Measurements from ENCODE around the gene MYDGF.

Gene MYDGF

DNA sequence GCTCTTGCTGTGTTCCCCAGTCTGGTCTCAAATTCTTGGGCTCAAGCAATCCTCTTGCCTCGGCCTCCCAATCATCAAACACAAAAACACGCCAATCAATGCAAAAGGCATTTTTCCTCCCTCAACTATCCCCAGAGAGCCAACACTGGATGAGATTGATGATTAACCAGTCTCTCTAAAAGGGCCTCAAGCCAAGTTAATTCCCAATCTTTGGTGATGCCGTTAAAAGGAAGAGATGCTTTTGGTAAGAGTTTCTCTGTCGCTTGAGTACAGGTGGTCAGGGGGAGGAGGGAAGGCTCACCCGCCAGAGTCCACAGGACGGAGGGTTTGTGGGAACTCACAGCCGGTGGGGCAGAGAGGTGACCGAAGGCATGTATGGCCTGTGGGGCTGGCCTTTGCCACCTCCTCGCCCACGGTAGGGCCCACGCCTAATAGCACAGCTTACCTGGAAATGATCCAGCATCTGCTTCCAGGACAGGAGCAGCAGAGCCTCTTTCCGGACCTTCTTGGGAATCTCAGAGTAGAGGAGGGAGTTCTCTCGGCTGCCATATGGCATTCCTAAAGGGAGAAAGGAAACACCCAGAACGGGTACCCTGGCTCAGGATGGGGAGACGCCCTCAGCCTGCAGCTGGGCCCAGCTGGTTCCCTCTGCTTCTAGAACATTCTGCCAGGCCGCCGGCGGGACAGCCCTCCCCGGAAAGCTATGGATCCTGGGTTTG, 35.4 kb upstream of the MYDGF start:
- no peak for DNase-seq (ENCODE audit: extremely low read depth, low read depth)
- TF ChIP-seq, protein P1, sequence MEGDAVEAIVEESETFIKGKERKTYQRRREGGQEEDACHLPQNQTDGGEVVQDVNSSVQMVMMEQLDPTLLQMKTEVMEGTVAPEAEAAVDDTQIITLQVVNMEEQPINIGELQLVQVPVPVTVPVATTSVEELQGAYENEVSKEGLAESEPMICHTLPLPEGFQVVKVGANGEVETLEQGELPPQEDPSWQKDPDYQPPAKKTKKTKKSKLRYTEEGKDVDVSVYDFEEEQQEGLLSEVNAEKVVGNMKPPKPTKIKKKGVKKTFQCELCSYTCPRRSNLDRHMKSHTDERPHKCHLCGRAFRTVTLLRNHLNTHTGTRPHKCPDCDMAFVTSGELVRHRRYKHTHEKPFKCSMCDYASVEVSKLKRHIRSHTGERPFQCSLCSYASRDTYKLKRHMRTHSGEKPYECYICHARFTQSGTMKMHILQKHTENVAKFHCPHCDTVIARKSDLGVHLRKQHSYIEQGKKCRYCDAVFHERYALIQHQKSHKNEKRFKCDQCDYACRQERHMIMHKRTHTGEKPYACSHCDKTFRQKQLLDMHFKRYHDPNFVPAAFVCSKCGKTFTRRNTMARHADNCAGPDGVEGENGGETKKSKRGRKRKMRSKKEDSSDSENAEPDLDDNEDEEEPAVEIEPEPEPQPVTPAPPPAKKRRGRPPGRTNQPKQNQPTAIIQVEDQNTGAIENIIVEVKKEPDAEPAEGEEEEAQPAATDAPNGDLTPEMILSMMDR (IDR thresholded peaks at IDR 0.05; ENCODE audit: low read depth, low read length), result no peak

GRCh38 chr19:4704317-4704673, 34.2 kb upstream of the MYDGF start:
- no peak for DNase-seq (ENCODE audit: extremely low read depth, low read depth)

GRCh38 chr19:4703671-4704316, 33.7 kb upstream of the MYDGF start:
- DNase-seq (ENCODE audit: extremely low read depth, low read depth), result no peak
- TF ChIP-seq, protein P1 (IDR thresholded peaks at IDR 0.05; ENCODE audit: low read depth, low read length), result no peak

More at GRCh38 chr19:4704317-4704673, 34.2 kb upstream of the MYDGF start:
- TF ChIP-seq, protein P1 (IDR thresholded peaks at IDR 0.05; ENCODE audit: low read depth, low read length), result no peak

- DNase-seq (ENCODE audit: extremely low read depth, low read depth), result no peak
- TF ChIP-seq, protein P1 (IDR thresholded peaks at IDR 0.05; ENCODE audit: low read depth, low read length), result no peak
Observed at GRCh38 chr19:4702764-4703163, 32.6 kb upstream of the MYDGF start.

DNA sequence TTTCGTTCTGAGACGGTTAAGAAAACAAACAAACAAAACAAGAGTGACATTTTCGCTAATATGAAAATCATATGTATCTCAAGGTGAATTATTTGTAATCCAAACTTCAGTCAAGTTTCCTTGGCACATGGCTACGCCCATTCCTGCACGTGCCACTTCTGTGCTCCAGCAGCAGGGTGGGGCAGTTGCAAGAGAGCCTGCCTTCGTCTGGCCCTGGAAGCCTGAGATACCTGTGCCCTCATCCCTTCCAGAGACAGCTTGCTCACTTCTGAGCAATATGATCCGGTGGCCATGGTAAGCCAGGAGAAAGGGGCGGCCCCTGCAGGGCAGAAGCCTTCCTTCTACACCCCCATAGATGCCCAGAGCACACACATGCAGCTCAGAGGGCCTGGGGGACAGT, 31.4 kb upstream of the MYDGF start:
- no peak for DNase-seq (ENCODE audit: extremely low read depth, low read depth)
- TF ChIP-seq, protein P1 (IDR thresholded peaks at IDR 0.05; ENCODE audit: low read depth, low read length), result no peak

- TF ChIP-seq, protein P1 (IDR thresholded peaks at IDR 0.05; ENCODE audit: low read depth, low read length), result no peak; the same call in 1 of the 2 replicates
- no peak for DNase-seq (ENCODE audit: extremely low read depth, low read depth)
Observed at GRCh38 chr19:4700693-4700970, 30.5 kb upstream of the MYDGF start.

GRCh38 chr19:4699826-4700692, 29.9 kb upstream of the MYDGF start:
- TF ChIP-seq, protein P1 (IDR thresholded peaks at IDR 0.05; ENCODE audit: low read depth, low read length), result no peak
- DNase-seq (ENCODE audit: extremely low read depth, low read depth), result no peak

All from AG09319 (cell line).